Activated CD4-positive, alpha-beta T cell treated with anti-CD3 and anti-CD28 coated beads, Interleukin-2, amount 10 ng/mL, durations not matched to agents 7 days and 5 days (primary cell): Measurements from ENCODE around the gene KCNK10. TPM values are rescaled to one million over a fixed set of nuclear protein-coding genes. Genes with fewer than 3 reads are reported as not detected.
A peak's percentile ranks its signal among the peaks of the same experiment; 100 is the strongest.

Experiments
- CTCF ChIA-PET: fragments of 350-600 bp; sonication (Branson Sonifier 250); formaldehyde crosslinking; loops from one replicate; lab custom pipeline; 2021; ENCODE audit warnings: antibody characterized with exemption; lab: Charles Lee
- POLR2A ChIA-PET: fragments of 350-600 bp; sonication (Branson Sonifier 250); formaldehyde crosslinking; loops from one replicate; lab custom pipeline; 2021; ENCODE audit warnings: antibody characterized with exemption; lab: Charles Lee
- DNase-seq: peaks from one replicate; pipeline ENCODE4 v3.0.0-alpha.2; 2020
- H3K27ac Mint-ChIP-seq: one replicate; pipeline ENCODE4 v1.8.0; 2021; ENCODE audit warnings: mild to moderate bottlenecking, moderate library complexity, mixed read lengths
- H3K27me3 Mint-ChIP-seq: one replicate; pipeline ENCODE4 v1.8.0; 2021; ENCODE audit warnings: mixed read lengths
- H3K36me3 Mint-ChIP-seq: one replicate; pipeline ENCODE4 v1.8.0; 2021; ENCODE audit warnings: low read depth, mixed read lengths
- H3K4me1 Mint-ChIP-seq: one replicate; pipeline ENCODE4 v1.8.0; 2021; ENCODE audit warnings: mixed read lengths
- H3K4me3 Mint-ChIP-seq: one replicate; pipeline ENCODE4 v1.8.0; 2021; ENCODE audit warnings: mild to moderate bottlenecking, moderate library complexity, mixed read lengths
- H3K9me3 Mint-ChIP-seq: one replicate; pipeline ENCODE4 v1.8.0; 2021; ENCODE audit warnings: mixed read lengths
- total RNA-seq, 2 experiments: library from RNA; stranded (reverse); gene quantifications; one replicate each; pipeline ENCODE4 v1.2.3, GENCODE V29; 2021

KCNK10 gene
- not detected for total RNA-seq

GRCh38 chr14:88323086-88323522 is at the start of gene KCNK10:
TSS of gene KCNK10 (minus strand) at chr14:88323269. CDS start at chr14:88322798, 471 bp downstream.
- Mint-ChIP-seq H3K9me3 (no peaks in the 10 kb centered on the region), H3K36me3 (no peaks in the 10 kb centered on the region), H3K27me3 (peaks cover 48% of the 10 kb centered on the region), H3K4me1 (peaks cover 6% of the 10 kb centered on the region), H3K27ac (no peak within 1 kb of the TSS), H3K4me3 (peak within 1 kb of the TSS; percentile 55)
- ChIA-PET CTCF (no interaction called here), POLR2A (no interaction called here)
- DNase-seq = no peak

- peaks cover 2% of the 10 kb centered on the region for H3K9me3 Mint-ChIP-seq
Measured at GRCh38 chr14:88369496-88369895, 46.4 kb upstream of the KCNK10 start.

GRCh38 chr14:88364710-88365413 is 41.8 kb upstream of the KCNK10 start:
- no peaks in the 10 kb centered on the region for H3K4me1 Mint-ChIP-seq
- CTCF ChIA-PET = no interaction called here

More at GRCh38 chr14:88369496-88369895, 46.4 kb upstream of the KCNK10 start:
- Mint-ChIP-seq H3K4me3 (no peak overlapping the region), H3K27ac (no peak overlapping the region), H3K36me3 (no peaks in the 10 kb centered on the region), H3K4me1 (no peaks in the 10 kb centered on the region), H3K27me3 (peaks cover 39% of the 10 kb centered on the region)
- ChIA-PET CTCF (interaction anchor here (0.6 kb wide), 1 partner anchor 18 kb away, joined by 3 read pairs; no protein-coding TSS in a partner anchor), POLR2A (no interaction called here)
- no peak for DNase-seq

GRCh38 chr14:88363644-88364043 is 40.6 kb upstream of the KCNK10 start:
- ChIA-PET POLR2A (no interaction called here), CTCF (no interaction called here)
- Mint-ChIP-seq H3K9me3 (peaks cover 2% of the 10 kb centered on the region), H3K27ac (no peak overlapping the region), H3K36me3 (no peaks in the 10 kb centered on the region), H3K27me3 (peaks cover 9% of the 10 kb centered on the region), H3K4me3 (no peak overlapping the region), H3K4me1 (no peaks in the 10 kb centered on the region)
- no peak for DNase-seq

More at GRCh38 chr14:88364710-88365413, 41.8 kb upstream of the KCNK10 start:
- peaks cover 15% of the 10 kb centered on the region for H3K27me3 Mint-ChIP-seq
- H3K27ac Mint-ChIP-seq = no peak overlapping the region
- H3K4me3 Mint-ChIP-seq = no peak overlapping the region
- DNase-seq = no peak
- POLR2A ChIA-PET = no interaction called here
- H3K36me3 Mint-ChIP-seq = no peaks in the 10 kb centered on the region
- peaks cover 2% of the 10 kb centered on the region for H3K9me3 Mint-ChIP-seq

- Mint-ChIP-seq H3K4me3 (no peak overlapping the region), H3K4me1 (no peaks in the 10 kb centered on the region), H3K27ac (no peak overlapping the region), H3K9me3 (peaks cover 2% of the 10 kb centered on the region), H3K27me3 (peaks cover 7% of the 10 kb centered on the region), H3K36me3 (no peaks in the 10 kb centered on the region)
- CTCF ChIA-PET = interaction anchor here (1.3 kb wide), 1 partner anchor 9 kb away, joined by 4 read pairs; no protein-coding TSS in a partner anchor
- POLR2A ChIA-PET = no interaction called here
- no peak for DNase-seq
Measured at GRCh38 chr14:88359500-88359899, 36.4 kb upstream of the KCNK10 start.

- ChIA-PET POLR2A (no interaction called here), CTCF (no interaction called here)
- DNase-seq = no peak
- Mint-ChIP-seq H3K27ac (no peak overlapping the region), H3K4me1 (no peaks in the 10 kb centered on the region), H3K36me3 (no peaks in the 10 kb centered on the region), H3K27me3 (no peaks in the 10 kb centered on the region), H3K9me3 (no peaks in the 10 kb centered on the region), H3K4me3 (no peak overlapping the region)
Measured at GRCh38 chr14:88354358-88354757, 31.3 kb upstream of the KCNK10 start.

GRCh38 chr14:88352698-88353097 is 29.6 kb upstream of the KCNK10 start:
- CTCF ChIA-PET = no interaction called here
- no peaks in the 10 kb centered on the region for H3K9me3 Mint-ChIP-seq
- POLR2A ChIA-PET = no interaction called here
- H3K4me3 Mint-ChIP-seq = no peak overlapping the region
- no peaks in the 10 kb centered on the region for H3K4me1 Mint-ChIP-seq
- no peaks in the 10 kb centered on the region for H3K36me3 Mint-ChIP-seq
- H3K27ac Mint-ChIP-seq = no peak overlapping the region
- H3K27me3 Mint-ChIP-seq = no peaks in the 10 kb centered on the region
- no peak for DNase-seq

GRCh38 chr14:88351966-88352691 is 29.1 kb upstream of the KCNK10 start:
- Mint-ChIP-seq H3K27me3 (no peaks in the 10 kb centered on the region), H3K9me3 (no peaks in the 10 kb centered on the region), H3K36me3 (no peaks in the 10 kb centered on the region), H3K27ac (no peak overlapping the region), H3K4me1 (no peaks in the 10 kb centered on the region), H3K4me3 (no peak overlapping the region)
- DNase-seq = no peak
- POLR2A ChIA-PET = no interaction called here
- CTCF ChIA-PET = interaction anchor here (0.6 kb wide), 1 partner anchor 17 kb away, joined by 3 read pairs; no protein-coding TSS in a partner anchor

- POLR2A ChIA-PET = no interaction called here
- Mint-ChIP-seq H3K4me3 (no peak overlapping the region), H3K27ac (no peak overlapping the region), H3K4me1 (no peaks in the 10 kb centered on the region), H3K27me3 (peaks cover 3% of the 10 kb centered on the region), H3K36me3 (no peaks in the 10 kb centered on the region), H3K9me3 (no peaks in the 10 kb centered on the region)
- CTCF ChIA-PET = interaction anchor here (0.9 kb wide), 1 partner anchor 16 kb away, joined by 3 read pairs; no protein-coding TSS in a partner anchor
- DNase-seq = no peak
Measured at GRCh38 chr14:88348546-88348945, 25.5 kb upstream of the KCNK10 start.

- Mint-ChIP-seq H3K9me3 (no peaks in the 10 kb centered on the region), H3K36me3 (no peaks in the 10 kb centered on the region), H3K27ac (no peak overlapping the region), H3K4me3 (no peak overlapping the region), H3K4me1 (no peaks in the 10 kb centered on the region), H3K27me3 (peaks cover 10% of the 10 kb centered on the region)
- ChIA-PET POLR2A (interaction anchor here (0.6 kb wide), 1 partner anchor 18 kb away, joined by 3 read pairs; no protein-coding TSS in a partner anchor), CTCF (no interaction called here)
- DNase-seq = no peak
Measured at GRCh38 chr14:88346048-88346639, 23.1 kb upstream of the KCNK10 start.

GRCh38 chr14:88342980-88343379 is 19.9 kb upstream of the KCNK10 start:
- ChIA-PET POLR2A (no interaction called here), CTCF (no interaction called here)
- H3K36me3 Mint-ChIP-seq = no peaks in the 10 kb centered on the region
- DNase-seq = no peak
- H3K4me1 Mint-ChIP-seq = no peaks in the 10 kb centered on the region
- H3K27me3 Mint-ChIP-seq = peaks cover 16% of the 10 kb centered on the region
- H3K27ac Mint-ChIP-seq = no peak overlapping the region
- no peaks in the 10 kb centered on the region for H3K9me3 Mint-ChIP-seq
- no peak overlapping the region for H3K4me3 Mint-ChIP-seq

- Mint-ChIP-seq H3K27me3 (peaks cover 15% of the 10 kb centered on the region), H3K27ac (no peak overlapping the region), H3K9me3 (no peaks in the 10 kb centered on the region), H3K4me3 (no peak overlapping the region), H3K4me1 (no peaks in the 10 kb centered on the region), H3K36me3 (no peaks in the 10 kb centered on the region)
- ChIA-PET POLR2A (no interaction called here), CTCF (no interaction called here)
- no peak for DNase-seq
Measured at GRCh38 chr14:88340357-88340756, 17.3 kb upstream of the KCNK10 start.

GRCh38 chr14:88333036-88333435 is 10.0 kb upstream of the KCNK10 start:
- ChIA-PET POLR2A (no interaction called here), CTCF (interaction anchor here (0.8 kb wide), 1 partner anchor 16 kb away, joined by 3 read pairs; no protein-coding TSS in a partner anchor)
- Mint-ChIP-seq H3K4me1 (no peaks in the 10 kb centered on the region), H3K4me3 (no peak overlapping the region), H3K27me3 (peaks cover 17% of the 10 kb centered on the region), H3K9me3 (no peaks in the 10 kb centered on the region), H3K27ac (no peak overlapping the region), H3K36me3 (no peaks in the 10 kb centered on the region)
- DNase-seq = no peak
